Kidney glomerular epithelial cell (primary cell): ENCODE results near the gene SFT2D3.

ENCODE experiments used
- DNase-seq: peaks from one replicate; lab custom pipeline; 2025; lab: John Stamatoyannopoulos, UW

Gene SFT2D3, protein sequence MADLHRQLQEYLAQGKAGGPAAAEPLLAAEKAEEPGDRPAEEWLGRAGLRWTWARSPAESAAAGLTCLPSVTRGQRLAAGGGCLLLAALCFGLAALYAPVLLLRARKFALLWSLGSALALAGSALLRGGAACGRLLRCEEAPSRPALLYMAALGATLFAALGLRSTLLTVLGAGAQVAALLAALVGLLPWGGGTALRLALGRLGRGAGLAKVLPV

DNA sequence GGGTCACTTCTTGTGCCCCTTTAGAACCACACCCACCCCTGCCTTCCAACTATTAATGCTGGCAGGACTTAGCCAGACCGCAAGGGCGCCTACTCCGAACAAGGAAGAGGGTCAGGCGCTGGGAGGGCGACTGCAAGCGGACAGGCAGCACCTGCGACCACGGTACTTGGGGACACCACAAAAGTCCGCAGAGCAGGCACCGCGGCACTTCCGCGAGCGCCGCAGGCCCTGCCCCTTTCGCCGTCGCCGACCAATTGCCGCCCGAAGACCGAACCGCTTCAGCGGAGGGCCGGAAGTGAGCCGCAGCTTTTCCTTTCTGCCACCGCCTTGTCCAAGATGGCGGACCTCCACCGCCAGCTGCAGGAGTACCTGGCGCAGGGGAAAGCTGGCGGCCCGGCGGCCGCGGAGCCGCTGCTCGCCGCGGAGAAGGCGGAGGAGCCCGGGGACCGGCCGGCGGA, at the start of gene SFT2D3:
Gene SFT2D3 (plus strand): TSS at position 305 of the 458 bp plus-strand sequence. CDS start 32 bp downstream, at position 337.
- peak; percentile 78 for DNase-seq

DNA sequence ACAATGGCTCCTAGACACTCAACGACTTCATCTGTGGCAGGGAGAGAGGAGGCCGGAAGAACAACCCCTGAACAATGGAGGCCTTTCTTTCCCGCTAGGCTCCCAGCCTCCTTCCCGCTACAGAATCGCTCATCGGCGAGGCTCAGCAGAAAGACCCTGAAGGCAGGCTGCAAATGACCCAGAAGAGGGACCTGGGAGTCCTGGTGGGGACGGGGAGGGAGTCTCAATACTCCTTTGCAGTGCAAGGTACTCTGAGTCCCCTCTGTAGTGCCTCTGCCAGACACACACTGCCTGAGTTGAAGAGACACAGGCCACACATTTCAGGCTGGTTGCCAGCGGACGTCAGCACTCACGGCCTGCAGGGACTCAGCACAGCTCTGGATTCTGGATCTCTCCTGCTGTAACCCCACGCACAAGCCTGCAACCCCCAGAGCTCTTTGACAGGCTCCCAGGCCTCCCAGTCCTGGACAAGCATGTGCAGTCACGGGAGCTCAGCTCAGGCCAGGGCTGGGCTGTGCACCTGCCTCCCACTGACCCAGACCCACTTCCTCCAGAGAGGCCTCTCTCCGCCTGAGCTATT, 49.2 kb upstream of the SFT2D3 start:
- DNase-seq: no peak

DNA sequence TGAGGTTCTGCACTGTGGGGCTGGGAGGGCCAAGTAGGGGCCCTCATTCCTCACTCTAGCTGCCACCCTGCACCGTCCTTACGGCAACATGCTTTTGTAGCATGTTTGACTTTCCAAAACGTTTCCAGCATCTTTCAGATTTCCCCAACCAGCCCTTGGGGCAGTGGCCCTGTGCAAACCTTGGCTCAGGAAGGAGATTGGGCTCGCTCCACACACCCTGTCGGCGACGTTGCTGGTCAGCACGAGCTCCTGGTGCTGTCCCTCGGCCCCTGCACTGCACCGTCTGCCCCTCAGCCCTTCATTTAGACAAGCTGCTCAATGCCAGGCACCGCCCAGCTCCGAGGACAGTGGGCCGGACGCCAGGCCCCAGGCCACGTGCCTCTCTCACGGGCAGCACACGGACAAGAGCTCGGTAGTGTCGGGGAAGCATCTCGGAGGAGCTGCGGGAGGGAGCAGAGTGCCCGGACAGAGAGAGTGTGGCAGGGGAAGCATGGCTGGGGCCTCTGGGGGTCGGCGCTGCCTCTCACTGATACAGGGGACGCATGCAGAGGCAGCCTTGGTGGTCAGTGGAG, 48.4 kb upstream of the SFT2D3 start:
- DNase-seq: no peak

DNA sequence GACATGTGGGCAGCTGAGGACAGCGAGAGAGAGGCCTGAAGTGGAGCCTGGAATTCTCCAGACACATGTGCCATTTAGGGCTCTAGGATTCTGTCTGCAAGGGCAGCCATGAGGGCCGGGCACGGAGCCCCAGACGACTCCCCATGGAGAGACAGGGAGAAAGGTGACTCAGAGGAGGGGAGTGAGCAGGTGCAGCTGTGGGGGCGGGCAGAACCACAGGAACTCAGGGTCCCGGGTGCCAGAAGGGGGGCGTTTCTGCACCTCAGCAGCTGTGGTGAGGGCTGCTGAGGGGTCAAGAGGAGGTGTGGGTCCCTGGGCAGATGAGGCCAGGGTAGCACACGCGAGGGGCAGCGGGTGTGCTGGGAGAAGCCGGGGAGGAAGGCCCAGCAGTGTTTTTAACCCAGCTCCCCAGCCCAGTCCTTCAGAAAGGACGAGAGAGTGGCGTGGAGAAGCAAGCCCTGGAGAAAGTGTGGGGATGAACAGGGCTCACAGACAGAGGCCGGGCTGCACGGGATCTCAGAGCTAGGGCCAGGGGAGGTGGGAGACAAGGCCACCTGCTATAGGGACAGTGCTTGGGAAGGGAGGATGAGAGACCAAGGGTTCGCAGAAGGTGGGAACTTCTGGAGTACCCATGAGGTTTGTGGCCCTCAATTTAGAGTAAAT, 47.7 kb upstream of the SFT2D3 start:
- DNase-seq: no peak

DNA sequence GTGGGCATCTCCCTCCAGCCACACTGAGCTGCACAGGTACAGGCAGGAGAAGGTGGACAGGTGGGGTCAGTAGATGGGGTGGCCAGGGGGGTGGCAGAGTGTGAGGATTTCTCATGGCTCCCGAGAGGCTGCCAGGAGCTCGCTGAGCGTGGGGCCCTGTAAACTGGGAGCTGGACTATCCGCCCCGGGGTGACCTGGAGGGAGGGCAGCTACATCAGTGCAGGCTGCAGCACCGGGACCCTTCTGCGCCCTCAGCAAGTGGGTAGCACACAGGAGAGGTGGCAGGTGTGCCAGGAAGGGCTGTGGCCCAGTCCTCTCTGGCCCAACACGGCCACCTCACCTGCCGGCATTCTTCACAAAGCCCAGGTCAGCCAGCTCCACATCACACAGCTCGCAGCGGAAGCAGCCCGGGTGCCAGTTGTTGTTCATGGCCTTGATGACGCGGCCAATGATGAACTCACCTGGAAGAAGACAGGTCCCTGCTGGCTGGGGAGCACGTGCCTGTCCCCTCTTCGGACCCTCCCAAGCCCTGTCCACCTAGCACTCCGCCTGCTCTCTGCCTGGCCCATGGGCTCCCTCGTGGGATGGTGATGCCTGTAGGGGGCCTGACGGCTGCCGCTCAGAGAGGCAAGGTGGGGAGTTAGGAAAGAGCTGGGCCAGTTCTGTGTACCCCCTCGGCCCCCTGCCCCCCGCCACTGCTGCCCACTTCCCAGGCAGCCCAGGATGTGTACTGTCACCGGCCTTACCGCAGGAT, 47.0 kb upstream of the SFT2D3 start:
- no peak for DNase-seq

DNA sequence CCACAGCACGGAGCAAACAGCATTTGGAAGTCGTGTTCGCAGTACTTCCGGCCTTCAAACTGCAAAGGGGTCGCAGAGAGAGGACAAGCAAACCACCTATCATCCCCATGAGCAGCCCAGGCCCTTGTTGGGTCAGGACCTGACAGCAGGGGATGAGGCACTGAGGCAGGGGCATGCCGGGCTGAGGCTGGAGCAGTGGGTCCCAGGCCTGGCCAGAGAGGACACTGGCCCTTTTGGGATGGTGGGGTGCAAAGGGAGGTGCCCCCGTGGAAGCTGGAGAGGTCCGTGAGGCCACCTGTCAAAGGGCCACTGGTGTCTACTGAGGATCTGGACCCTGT, 46.5 kb upstream of the SFT2D3 start:
- no peak for DNase-seq

DNA sequence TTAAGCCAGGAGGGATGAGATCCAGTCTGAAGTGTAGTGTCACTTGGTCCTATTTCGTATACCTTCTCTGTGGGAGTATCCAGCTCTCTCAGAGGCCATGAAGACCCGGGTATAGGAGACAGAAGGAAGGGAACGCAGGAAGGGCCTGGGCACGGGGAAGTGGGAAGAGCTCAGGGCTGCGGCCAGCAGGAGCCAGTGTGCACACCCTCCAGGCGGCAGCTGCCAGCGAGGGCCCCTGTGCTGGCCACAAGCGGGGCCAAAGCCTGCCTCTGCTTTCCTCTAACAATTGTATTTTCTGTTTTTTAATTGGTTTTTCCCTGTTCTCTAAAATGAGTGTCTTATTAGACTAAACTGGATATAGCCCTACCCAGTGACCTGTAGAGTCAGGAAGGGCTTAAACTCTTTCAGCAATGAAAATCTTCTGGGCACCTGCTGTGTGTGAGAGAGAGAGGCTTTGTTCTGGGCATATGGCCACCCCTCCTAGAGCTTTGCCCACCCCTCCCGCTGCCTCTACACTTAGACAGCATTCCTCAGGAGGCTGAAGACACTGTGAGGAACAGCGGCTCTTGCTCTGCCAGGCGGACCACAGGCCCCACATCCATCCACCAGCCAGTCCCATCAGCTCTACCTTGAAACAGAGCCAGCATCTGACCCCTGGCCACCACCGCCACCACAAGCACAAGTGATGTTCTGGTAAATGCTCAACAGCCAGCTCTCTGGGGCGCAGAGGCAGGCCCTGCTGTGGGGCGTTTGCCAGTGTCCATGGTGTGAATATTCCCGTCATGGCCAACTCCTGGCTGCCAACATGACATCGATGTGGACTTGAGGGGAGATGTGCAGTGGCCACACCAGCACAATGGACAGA, 45.9 kb upstream of the SFT2D3 start:
- DNase-seq: no peak

DNA sequence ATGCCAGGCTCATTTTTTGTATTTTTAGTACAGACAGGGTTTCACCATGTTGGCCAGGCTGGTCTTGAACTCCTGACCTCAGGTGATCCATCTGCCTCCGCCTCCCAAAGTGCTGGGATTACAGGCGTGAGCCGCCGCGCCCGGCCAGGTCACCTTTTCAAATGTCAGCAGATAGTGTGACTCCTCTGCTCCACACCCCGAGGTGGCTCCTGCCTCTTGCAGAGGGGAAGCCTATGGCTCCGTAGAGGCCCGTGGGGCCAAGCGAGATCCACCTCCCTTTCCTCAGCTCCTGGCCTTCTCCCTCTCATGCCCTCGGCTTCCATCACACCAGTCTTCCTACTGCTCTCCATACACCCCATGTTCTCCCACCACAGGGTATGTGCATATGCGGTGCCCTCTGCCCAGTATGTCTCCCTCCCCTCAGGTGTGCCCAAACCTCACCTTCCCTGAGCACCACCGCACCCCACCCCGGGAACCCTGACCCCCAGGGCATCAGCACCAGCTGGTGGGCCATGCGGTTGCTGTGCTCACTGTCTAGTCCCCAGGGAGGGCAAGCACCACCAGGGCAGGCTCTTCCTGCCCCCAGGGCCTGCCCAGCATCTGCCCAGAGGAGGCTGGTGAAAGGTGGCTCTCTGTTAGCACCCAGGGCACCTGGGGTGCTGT, 44.6 kb upstream of the SFT2D3 start:
- no peak for DNase-seq

DNA sequence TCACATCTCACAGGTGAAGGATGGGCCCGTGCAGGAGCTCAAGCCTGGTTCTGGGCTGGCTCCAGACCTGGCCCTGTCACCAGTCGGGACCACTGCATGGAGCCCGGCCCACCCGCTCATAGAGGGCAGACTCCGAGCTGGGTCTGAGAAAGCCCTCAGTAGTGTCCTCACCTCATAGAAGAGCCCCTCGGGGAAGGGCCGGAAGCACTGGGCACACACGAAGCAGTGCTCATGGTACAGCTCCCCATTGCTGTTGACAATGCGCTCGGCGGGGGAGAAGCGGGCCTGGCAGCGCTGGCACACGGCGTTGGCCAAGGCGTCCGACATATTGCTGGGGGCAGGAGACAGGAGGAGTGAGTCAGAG, 44.1 kb upstream of the SFT2D3 start:
- DNase-seq: no peak

DNA sequence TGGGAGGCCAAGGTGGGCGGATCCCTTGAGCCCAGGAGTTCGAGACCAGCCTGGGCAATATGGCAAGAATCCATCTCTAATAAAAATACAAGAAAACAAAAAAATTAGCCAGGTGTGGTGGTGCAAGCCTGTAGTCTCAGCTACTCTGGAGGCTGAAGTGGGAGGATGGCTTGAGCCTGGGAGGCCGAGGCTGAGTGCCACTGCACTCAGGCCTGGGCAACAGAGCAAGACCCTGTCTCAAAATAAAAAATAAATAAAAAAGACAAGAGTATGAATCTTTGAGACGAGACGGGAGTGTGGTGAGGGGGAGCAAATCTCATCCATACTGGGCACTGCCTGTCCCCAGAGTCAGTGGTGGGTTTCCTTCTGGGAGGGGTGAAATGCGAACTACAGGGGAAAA, 43.2 kb upstream of the SFT2D3 start:
- DNase-seq: no peak

DNA sequence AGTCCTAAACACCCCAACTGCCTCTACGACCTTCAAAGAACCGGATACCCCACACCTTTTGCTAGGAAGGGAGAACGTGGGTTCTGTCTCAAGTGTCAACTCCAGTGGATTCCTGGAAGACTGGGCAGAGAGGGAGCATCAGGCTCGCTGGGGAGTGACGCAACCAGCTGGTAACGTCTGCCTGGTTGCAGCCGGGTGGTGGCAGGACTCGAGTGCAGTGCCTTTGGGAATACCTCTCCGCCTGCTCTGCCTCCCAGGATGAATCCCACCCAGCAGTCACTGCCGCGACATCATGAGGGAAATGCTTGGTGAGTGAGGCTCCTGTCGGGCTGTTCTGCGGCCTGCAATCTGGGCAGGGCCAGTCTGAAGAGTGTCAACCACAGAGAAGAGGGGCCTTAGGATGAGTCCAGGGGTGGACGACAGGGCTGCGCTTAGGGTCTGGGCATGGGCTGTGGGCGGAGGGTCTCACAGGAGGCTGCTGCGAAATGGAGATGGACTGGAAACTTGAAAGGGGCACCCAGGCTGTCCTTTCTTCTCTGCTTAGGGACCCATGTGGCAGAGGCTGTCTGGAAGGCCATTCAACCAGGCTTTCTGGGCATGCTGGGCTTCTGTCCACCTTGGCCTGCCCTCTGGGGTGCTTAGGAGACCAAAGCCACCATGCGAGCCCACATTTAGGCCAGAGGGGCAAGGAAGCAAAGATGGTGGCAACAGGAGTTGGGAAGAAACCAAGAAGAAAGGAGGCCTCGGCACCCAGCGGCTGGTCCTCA, 42.5 kb upstream of the SFT2D3 start:
- DNase-seq: no peak

DNA sequence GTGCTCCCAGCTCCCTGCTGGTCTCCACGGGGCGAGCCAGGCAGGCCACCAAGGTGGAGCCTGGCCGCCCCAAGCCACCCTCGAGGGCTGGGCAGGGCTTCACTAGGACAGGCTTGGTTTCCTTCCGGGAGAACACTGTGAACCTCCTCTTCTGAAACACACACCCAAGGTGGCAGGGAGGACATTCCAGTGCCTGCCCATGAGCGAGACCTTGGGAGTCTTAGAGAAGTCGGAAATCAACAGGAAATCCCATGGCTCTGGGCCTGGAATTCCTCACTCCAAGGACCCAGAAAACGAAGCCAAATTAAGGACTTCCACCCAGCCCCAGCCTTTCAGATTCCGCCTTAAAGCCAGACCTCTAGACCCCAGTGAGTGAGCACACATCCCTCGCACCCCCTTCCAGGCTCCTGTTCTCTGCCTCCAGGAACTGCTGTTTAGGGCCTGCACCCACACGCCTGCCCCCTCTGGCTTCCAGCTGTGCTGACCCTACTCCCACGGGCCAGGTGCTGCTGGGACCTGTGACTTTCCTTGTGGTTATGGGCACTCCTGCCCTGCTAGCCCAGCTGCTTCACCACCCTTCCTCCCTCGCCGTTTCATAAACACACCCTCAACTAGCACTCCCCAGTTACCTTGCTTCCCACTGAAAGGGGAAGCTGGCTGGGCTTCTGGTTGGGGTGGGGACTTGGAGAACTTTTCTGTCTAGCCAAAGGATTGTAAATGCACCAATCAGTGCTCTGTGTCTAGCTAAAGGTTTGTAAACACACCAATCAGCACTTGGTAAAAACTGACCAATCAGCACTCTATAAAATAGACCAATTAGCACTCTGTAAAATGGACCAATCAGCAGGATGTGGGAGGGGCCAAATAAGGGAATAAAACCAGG, 41.6 kb upstream of the SFT2D3 start:
- no peak for DNase-seq

DNA sequence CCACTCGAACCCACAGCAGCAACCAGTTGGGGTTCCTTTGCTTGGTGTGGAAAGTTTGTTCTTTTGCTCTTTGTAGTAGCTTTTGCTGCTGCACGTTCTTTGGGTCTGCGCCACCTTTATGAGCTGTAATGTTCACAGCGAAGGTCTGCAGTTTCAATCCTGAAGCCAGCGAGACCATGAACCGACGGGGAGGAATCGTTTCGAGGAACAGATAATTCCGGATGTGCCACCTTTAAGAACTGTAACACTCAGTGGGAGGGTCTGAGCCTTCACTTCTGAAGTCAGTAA, 41.1 kb upstream of the SFT2D3 start:
- DNase-seq: no peak

DNA sequence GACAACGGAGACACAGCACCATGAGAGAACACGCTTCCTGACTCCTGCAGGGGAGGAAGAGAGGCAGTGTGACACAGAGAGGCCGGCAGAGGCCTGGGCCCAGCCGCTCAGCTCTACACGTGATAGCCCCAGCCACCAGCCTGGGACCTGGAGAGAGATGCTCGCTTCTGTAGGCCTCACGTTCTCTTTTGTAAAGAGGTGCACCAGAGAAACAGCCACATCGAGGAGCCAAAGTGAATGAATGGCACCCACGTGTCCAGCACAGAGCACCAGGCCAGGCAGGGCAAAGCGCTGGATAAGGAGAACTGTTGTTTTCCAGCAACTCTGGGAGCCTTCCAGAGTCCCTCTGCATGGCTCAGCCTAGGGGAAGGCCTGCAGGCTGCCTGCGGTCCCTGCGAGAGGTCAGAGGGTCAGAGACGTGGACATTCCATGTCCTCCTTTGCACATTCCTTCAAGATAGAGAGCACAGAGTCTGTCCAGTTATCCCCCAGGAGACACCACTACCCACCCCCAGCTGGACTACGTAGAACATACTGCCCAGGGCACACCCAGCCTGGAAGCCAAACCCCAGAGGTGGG, 40.1 kb upstream of the SFT2D3 start:
- no peak for DNase-seq

DNA sequence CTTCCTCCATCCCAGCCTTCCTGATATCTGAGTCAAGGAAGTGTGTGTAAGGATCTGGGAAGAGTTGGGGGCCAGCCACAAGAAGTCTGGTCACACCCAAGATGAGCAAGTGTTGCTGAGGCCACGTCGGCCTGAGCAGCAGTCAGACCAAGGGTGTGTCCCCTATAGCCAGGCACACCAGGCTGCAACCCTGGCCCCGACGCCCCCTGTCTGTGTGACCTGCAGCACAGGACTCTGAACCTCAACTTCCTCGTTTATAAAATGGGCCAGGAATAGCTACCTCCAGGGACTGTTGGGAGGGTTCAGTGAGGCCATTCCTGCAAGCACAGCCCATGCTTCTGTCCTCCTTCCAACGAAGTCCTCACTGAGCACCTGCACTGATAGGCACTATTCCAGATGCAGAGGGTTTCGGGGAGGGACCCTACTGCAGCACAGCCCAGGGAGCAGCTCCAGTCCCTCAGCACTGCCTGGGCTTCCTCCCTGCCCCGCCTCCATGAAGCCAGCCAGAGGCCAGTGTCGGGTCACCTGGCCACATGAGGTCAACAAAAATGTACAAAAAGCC, 39.3 kb upstream of the SFT2D3 start:
- no peak for DNase-seq

DNA sequence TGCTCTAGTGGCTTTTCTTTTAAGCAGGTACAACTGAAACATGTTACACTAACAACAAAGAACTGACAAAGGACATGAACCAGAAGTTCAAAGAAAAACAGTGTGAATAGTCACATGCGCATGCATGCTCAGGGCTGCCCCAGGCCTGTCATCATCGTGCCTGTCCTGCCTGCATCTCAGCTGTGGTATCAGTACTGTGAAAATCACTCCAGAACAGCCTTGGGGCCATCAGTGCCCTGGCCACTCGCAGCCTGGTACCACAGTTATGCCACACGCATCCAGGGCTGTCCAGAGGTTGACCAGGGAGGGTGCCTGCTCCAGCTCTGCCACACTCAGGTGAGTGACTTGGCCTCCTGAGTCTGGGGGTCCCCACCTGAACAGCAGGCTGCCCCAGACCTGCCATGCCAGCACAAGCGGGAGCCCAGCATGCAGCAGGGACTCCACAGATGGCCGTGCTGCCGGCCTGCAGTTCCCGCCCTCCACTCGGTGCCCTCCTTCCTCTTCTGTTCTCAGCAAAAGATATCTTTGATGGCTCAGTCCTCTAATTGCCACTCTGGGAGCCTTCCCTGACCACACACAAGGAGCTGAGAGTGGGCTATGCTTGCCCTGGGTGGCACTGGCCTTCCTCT, 38.2 kb upstream of the SFT2D3 start:
- DNase-seq: no peak

DNA sequence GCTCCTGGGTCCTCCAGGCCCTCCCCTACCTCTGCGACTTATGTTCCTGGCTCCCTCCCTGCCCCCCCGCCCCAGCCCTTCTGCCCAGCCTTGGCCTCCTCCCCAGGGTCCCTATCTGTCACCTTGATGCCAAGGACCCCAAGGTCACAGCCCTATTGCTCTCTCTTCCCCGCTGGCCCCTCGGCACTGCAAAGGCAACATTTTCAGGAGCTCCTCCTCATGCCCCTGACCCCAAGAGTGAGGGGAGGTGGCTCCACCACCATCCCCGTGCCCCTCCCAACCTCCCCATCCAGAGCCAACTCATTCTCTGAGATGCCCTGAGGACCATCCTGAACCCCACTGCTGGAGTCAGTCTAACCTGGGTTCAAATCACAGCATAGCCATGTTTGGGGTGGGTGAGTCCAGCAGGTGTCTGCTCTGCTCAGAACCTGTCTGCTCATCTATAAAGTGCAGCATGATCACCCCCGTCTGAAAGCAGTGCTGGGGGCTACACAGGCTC, 37.7 kb upstream of the SFT2D3 start:
- no peak for DNase-seq
